ENCODE measurements around the gene NCAM1.

The NCAM1 gene

GRCh38 chr11:113201054-113201818, 240.0 kb downstream of the NCAM1 start:
- DNase-seq (ENCODE audit: low read depth), result no peak

GRCh38 chr11:113202431-113202830, 241.2 kb downstream of the NCAM1 start:
- DNase-seq (ENCODE audit: low read depth), result no peak

GRCh38 chr11:113203141-113203753, 242.0 kb downstream of the NCAM1 start:
- no peak for DNase-seq (ENCODE audit: low read depth)

- no peak for DNase-seq (ENCODE audit: low read depth)
These were observed 243.1 kb downstream of the NCAM1 start for GRCh38 chr11:113204280-113204679.

DNA sequence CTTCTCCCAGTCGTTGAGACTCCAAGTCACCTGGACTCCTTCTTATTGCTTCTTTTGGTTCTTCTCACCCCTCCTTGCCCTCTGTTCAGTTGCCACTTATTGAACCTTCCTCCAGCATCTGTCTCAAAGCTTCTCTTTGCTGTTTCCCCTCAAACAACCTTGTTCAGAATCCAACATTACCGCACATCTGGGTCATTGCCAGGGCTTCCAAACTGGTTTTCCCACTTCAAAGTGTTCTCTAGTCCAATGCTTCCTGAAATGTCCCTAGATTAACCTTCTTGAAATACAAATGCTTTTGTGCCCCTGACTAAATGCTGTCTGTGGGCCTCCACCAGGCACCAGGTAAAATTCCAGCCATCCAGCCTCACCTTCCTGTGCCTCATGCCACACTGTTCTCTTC, 252.3 kb downstream of the NCAM1 start:
- no peak for DNase-seq (ENCODE audit: low read depth)

- DNase-seq (ENCODE audit: low read depth), result no peak
These were observed 261.0 kb downstream of the NCAM1 start for GRCh38 chr11:113222241-113222640.

DNA sequence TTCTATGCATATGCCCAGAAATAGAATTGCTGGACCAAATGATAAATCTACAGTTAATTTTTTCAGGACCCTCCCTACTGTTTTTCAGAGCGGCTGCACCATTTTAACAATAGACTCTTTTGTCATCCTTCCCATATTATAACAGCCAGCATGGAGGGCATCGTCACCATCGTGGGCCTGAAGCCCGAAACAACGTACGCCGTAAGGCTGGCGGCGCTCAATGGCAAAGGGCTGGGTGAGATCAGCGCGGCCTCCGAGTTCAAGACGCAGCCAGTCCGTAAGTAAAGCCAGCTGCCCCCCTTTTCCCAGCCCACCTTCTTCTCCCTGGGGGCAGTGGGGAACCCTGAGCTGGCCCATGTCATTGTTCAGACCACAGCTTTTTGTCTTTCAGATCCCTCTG, 273.7 kb downstream of the NCAM1 start:
- DNase-seq (ENCODE audit: low read depth), result no peak

GRCh38 chr11:113237261-113237660, 276.0 kb downstream of the NCAM1 start:
- DNase-seq (ENCODE audit: low read depth), result no peak

DNA sequence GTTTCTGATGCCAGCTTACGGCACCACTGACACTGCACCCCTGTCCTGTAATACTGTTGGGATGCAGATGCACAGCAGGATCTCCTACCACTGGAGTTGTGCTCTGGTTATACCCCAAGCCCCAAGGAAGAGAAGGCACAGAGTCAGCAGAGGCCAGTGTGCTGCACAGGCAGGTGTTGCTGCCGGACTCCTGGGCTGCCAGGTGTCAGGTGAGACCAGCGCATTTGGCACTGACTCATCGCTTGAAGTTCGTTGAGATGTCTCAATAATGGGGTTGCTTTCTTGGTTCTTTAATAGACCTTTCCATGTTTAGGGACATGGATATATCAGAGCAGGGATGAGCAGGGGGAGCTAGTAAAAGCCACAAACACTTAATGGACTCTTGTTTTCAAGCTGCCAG, 277.5 kb downstream of the NCAM1 start:
- DNase-seq (ENCODE audit: low read depth), result no peak

DNA sequence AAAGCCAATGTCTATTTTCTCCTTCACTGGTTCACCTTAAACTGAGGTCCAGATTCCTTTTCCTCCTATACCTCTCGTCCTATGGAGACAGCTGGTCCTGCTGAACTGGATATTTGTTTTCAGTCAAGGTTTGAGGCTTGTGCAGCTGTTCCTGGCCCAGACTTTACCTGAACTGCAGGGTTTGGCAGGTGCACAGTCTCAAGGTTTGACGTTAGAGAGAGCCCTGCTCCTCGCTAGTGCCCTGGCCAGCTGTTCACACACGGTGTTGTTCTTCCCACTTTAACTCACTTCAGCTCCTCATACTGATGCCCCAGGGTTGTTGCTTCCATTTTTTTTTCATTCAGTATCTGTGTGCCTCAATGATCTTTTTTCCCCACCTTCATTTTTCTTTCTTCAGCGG, 279.2 kb downstream of the NCAM1 start:
- no peak for DNase-seq (ENCODE audit: low read depth)

GRCh38 chr11:113240790-113241635, 279.8 kb downstream of the NCAM1 start:
- no peak for DNase-seq (ENCODE audit: low read depth)

DNA sequence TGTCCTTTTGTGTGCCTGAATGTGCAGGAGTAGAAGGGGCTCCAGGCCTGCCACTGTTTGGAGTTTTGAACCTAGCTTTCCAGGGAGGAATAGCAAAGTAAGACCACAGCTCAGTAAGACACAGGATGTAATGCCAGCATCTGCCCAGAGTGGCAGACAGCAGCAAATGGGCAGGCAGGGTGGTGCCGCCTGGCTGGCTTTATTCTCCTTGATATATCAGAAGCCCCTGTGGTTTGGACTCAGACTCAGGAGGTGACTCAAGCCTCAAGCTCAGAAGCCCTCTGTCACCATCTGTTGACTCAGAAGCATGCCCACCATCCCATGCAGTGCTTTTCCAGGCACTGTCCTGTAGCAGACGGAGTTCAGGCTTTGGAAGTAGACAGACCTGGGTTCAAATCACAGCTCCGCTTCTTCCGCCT, 280.4 kb downstream of the NCAM1 start:
- no peak for DNase-seq (ENCODE audit: low read depth)

GRCh38 chr11:113242060-113242459, 280.8 kb downstream of the NCAM1 start:
- no peak for DNase-seq (ENCODE audit: low read depth)

DNA sequence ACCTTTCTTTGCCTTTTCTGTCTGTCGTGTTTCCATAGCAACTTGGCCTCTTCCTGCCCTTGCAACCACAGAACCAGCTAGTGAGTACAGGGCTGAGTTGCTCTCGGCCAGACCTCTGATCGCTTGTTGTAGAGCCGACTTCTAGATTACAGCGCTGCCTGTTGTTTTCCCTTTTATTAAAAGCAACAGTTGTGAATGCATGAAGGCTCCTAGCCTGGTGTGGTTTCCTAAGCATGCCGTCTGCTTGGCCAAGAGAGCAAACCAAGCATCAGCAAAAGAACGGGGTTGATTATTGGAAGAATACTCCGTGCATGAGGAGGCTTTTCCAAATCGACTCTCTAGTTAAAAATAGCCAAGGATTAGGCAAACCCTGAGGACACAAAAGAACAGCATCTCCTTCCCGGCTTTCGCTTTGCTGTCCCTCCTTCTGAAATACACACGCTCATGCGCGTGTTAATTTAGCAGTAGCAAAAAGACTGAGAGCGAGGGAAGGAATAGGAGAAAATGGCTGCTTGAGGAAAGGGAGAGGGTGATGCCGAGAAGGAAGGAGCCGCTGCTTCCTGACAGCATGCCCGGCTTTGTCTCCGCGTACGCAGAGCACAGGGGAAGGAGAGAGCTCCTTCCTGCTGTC, 281.7 kb downstream of the NCAM1 start:
- no peak for DNase-seq (ENCODE audit: low read depth)

- no peak for DNase-seq (ENCODE audit: low read depth)
These were observed 282.5 kb downstream of the NCAM1 start for GRCh38 chr11:113243696-113244095.

DNA sequence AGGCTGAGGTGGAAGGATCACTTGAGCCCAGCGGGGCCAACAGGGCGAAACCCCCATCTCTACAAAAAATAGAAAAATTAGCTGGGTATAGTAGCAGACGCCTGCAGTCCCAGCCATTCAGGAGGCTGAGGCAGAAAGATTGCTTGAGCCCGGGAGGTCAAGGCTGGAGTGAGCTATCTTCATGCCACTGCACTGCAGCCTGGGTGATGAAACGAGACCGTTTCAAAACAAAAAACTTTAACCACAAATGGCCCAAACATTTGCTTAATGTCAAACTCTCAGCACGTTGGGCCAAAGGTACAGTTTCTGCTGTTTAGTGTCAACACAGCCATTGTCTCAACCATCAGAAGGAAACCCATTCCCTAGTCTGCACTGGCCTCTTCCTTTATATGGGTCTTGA, 284.0 kb downstream of the NCAM1 start:
- DNase-seq (ENCODE audit: low read depth), result no peak

- no peak for DNase-seq (ENCODE audit: low read depth)
These were observed 286.0 kb downstream of the NCAM1 start for GRCh38 chr11:113247221-113247620.

- DNase-seq (ENCODE audit: low read depth), result no peak
These were observed 286.7 kb downstream of the NCAM1 start for GRCh38 chr11:113247966-113248365.

- no peak for DNase-seq (ENCODE audit: low read depth)
These were observed 287.7 kb downstream of the NCAM1 start for GRCh38 chr11:113248702-113249490.

DNA sequence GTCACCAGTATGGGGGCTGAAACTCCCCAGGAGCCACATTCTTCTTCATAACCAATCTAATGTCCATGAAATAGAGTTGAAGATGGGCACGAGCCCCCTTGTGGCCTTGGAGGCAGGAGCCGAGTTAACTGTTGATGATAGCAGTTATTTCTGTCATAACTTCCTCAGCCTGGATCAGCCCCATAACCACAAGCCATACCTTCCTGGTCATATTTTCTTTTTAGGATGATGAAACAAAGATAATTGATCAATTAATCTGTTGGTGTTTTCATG, 288.2 kb downstream of the NCAM1 start:
- no peak for DNase-seq (ENCODE audit: low read depth)

GRCh38 chr11:113249786-113250185, 288.6 kb downstream of the NCAM1 start:
- DNase-seq (ENCODE audit: low read depth), result no peak

DNA sequence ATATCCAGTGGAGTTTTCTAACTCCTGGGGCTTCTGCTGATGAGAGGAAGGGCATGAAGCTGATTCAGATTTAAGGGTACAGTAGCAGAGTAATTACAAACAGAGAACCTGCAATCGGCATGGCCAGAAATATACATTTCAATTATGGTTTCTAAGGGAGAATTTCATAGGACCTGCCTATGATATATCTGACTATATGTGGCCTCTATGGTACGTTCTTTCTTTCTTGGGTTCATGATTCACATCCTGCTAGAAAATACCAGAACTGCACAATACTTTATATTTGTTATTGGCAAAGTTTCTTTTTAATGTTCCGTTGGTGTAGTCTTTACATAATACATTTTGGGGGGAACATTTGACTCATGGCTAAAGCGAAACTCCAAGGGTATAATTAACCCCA, 290.1 kb downstream of the NCAM1 start:
- no peak for DNase-seq (ENCODE audit: low read depth)

Data from stimulated activated CD8-positive, alpha-beta memory T cell treated with anti-CD3 and anti-CD28 coated beads, Interleukin-15, amount 100 ng/mL, for 1 hour (primary cell).